Panc1 (cell line): ENCODE measurements around the gene DNM3. TPM values are rescaled to one million over a fixed set of nuclear protein-coding genes. Genes with fewer than 3 reads are reported as not detected.

Experiments used
- ATAC-seq: fragments of 200-7000 bp; cut with Tn5 transposase; 2 replicates; pipeline ENCODE4 v1.9.1; 2020; ENCODE audit warnings: mild to moderate bottlenecking, moderate library complexity
- BruUV-seq: library from RNA; stranded (reverse); fragments of 400-500 nt; replicated peaks from 2 replicates; lab custom pipeline; 2021; lab: Mats Ljungman, UMichigan
- CTCF ChIA-PET: fragments of 300-600 bp; sonication (Branson Sonifier 250); formaldehyde crosslinking; loops from one replicate; lab custom pipeline; 2022; ENCODE audit warnings: antibody characterized with exemption; lab: Charles Lee
- POLR2A ChIA-PET: fragments of 300-600 bp; sonication (Branson Sonifier 250); formaldehyde crosslinking; loops from one replicate; lab custom pipeline; 2022; ENCODE audit warnings: antibody characterized with exemption; lab: Charles Lee
- DNase-seq: peaks from one replicate; pipeline ENCODE4 v3.0.0-alpha.2; 2010; ENCODE audit warnings: low read depth, low spot score
- H3K27ac ChIP-seq: 2 replicates; pipeline ENCODE4 v1.5.1; 2011; ENCODE audit warnings: mild to moderate bottlenecking, low read length, inconsistent platforms
- H3K27me3 ChIP-seq: fragments of 200-500 bp; sonication (Bioruptor generic); 2 replicates; pipeline ENCODE4 v1.6.0; 2014; ENCODE audit warnings: low read length, inconsistent platforms; ENCODE audit not compliant: control insufficient read depth, insufficient read depth
- H3K36me3 ChIP-seq: fragments of 200-500 bp; sonication (Bioruptor generic); 2 replicates; pipeline ENCODE4 v1.5.1; 2014; ENCODE audit warnings: inconsistent platforms, mild to moderate bottlenecking, low read length, moderate library complexity; ENCODE audit not compliant: control insufficient read depth, insufficient read depth
- H3K4me1 ChIP-seq: 2 replicates; pipeline ENCODE4 v1.5.1; 2011; ENCODE audit warnings: inconsistent platforms, mild to moderate bottlenecking, low read length, moderate library complexity; ENCODE audit not compliant: control insufficient read depth, insufficient read depth
- H3K4me3 ChIP-seq, 2 experiments: 2 replicates each; pipeline ENCODE4 v1.5.1; 2011 to 2012; ENCODE audit warnings: low read depth in 2 of 2, low read length in 2 of 2, mild to moderate bottlenecking in 2 of 2, inconsistent platforms in 1 of 2, moderate library complexity in 1 of 2
- H3K9me3 ChIP-seq: fragments of 200-500 bp; sonication (Bioruptor generic); 2 replicates; pipeline ENCODE4 v1.5.1; 2014; ENCODE audit warnings: low read depth, mild to moderate bottlenecking, inconsistent platforms, low read length, moderate library complexity; ENCODE audit not compliant: control insufficient read depth, insufficient read depth
- CTCF ChIP-seq: fragments of 450-650 bp; IDR thresholded peaks from 2 replicates; pipeline ENCODE4 v1.5.1; 2017; ENCODE audit warnings: mild to moderate bottlenecking
- POLR2AphosphoS5 ChIP-seq: IDR thresholded peaks from 2 replicates; pipeline ENCODE4 v1.6.1; 2012; ENCODE audit warnings: mild to moderate bottlenecking, low read depth, low read length, moderate library complexity
- REST ChIP-seq, 2 experiments: IDR thresholded peaks; 2 replicates each; pipeline ENCODE4 v1.6.1; 2011 to 2012; ENCODE audit warnings: low read depth in 2 of 2, control low read depth in 1 of 2, low read length in 1 of 2, mild to moderate bottlenecking in 1 of 2, moderate library complexity in 1 of 2; ENCODE audit not compliant: insufficient read depth in 1 of 2
- SIN3A ChIP-seq: IDR thresholded peaks from 2 replicates; pipeline ENCODE4 v1.6.1; 2012; ENCODE audit warnings: low read depth, mild to moderate bottlenecking, low read length, moderate library complexity, borderline replicate concordance; ENCODE audit not compliant: insufficient read depth
- TCF7L2 ChIP-seq: IDR thresholded peaks from 2 replicates; pipeline ENCODE4 v1.6.1; 2011; ENCODE audit warnings: mild to moderate bottlenecking, low read depth, low read length, inconsistent platforms
- in situ Hi-C: cut with HindIII; loops from 2 replicates; pipeline ENCODE4 v1.10.0; 2016; ENCODE audit warnings: low sequenced_read_pairs, low pct_unique_long_range_greater_than_20kb
- intact Hi-C: fragments of 100-400 bp; cut with micrococcal nuclease; formaldehyde crosslinking; loops from one replicate; pipeline ENCODE4 v1.10.0; 2022; ENCODE audit not compliant: unreplicated experiment
- total RNA-seq: library from RNA; stranded (reverse); gene quantifications from one replicate; pipeline ENCODE4 v1.2.1, GENCODE V29; 2021; ENCODE audit not compliant: unreplicated experiment

Gene DNM3
- total RNA-seq, 1 experiment from 2014 or later: 0.46 TPM

- ATAC-seq: no peak
Measured at GRCh38 chr1:171871848-171872247, 30.6 kb downstream of the DNM3 start.

GRCh38 chr1:171872430-171872829, 31.1 kb downstream of the DNM3 start:
- H3K27me3 ChIP-seq: no peaks in the 10 kb centered on the region; the same call in none of the 2 replicates
- H3K9me3 ChIP-seq: no peaks in the 10 kb centered on the region
- intact Hi-C loops (no loop called here), in situ Hi-C loops (no loop called here)
- DNase-seq (no peak), ATAC-seq (no peak)
- H3K4me3 ChIP-seq: no peak overlapping the region
- ChIA-PET POLR2A (no interaction called here), CTCF (interaction anchor here (0.6 kb wide), 1 partner anchor 114 kb away, joined by 7 read pairs; no protein-coding TSS in a partner anchor)
- no TSS peak for BruUV-seq
- no peak overlapping the region for H3K27ac ChIP-seq
- no peaks in the 10 kb centered on the region for H3K4me1 ChIP-seq
- TF ChIP-seq POLR2AphosphoS5 (no peak), TCF7L2 (no peak), CTCF (no peak), SIN3A (no peak), REST (IDR thresholded peaks at IDR 0.05; ENCODE audit: insufficient read depth in 1 of 2, low read depth in 2 of 2, low read length in 1 of 2) (no peak)
- no peaks in the 10 kb centered on the region for H3K36me3 ChIP-seq

More at GRCh38 chr1:171871848-171872247, 30.6 kb downstream of the DNM3 start:
- DNase-seq: no peak
- Histone ChIP-seq H3K4me1 (no peaks in the 10 kb centered on the region), H3K4me3 (no peak overlapping the region), H3K9me3 (no peaks in the 10 kb centered on the region), H3K27ac (no peak overlapping the region), H3K36me3 (no peaks in the 10 kb centered on the region), H3K27me3 (no peaks in the 10 kb centered on the region; the same call in none of the 2 replicates)
- in situ Hi-C loops (no loop called here), intact Hi-C loops (no loop called here)
- ChIA-PET CTCF (no interaction called here), POLR2A (no interaction called here)
- TF ChIP-seq REST (IDR thresholded peaks at IDR 0.05; ENCODE audit: insufficient read depth in 1 of 2, low read depth in 2 of 2, low read length in 1 of 2): no peak
- TF ChIP-seq SIN3A: no peak
- TF ChIP-seq TCF7L2: no peak
- TF ChIP-seq POLR2AphosphoS5: no peak
- no peak for TF ChIP-seq CTCF
- no TSS peak for BruUV-seq
